ENCODE data around the gene SENP6. TPM values are rescaled to one million over a fixed set of nuclear protein-coding genes. Genes with fewer than 3 reads are reported as not detected.

The SENP6 gene
- total and polyA plus RNA-seq, 3 donors from 2014 or later, result 42.7 to 152 (median 151) TPM

DNA sequence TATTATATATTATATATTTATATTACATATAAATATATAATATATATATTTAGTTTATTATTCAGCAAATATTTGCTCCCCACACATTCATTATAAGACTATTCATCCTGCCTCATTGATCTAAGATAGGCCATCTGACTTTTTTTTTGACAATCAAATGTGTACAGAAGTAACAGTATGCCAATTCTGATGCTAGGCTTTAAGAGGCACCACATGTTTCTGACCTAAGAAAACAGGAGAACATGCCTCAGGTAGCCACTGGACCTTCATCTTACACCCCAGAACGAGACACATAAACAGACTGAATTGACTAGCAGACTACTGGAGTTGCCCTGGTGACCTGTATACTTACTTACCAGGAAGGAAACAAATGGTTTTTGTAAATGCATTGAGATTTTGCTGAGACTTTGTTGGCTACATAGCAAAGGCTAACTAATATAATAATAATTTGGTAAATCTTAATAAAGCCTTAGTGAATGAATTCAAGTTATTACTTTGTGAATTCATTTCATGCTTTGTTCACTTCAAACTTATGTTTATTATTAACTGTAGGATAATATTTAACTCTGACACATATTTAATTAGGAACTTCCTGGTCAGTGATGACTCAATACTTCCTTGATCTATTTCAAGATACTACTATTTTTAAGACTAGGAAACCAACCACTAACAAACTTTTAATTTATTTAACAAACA, 134.0 kb downstream of the SENP6 start:
- H3K4me3 ChIP-seq, result no peak overlapping the region
- 61 to 80% methylated on average over 1 of the region's 1 CpG for WGBS, 2 donors
- intact Hi-C loops (cut with DNase I; ENCODE audit: low total_unique reads), result no loop called here
- H3K27me3 ChIP-seq, result no peaks in the 10 kb centered on the region
- H3K36me3 ChIP-seq (ENCODE audit: low read depth, missing control alignments), result no peaks in the 10 kb centered on the region
- H3K27ac ChIP-seq, result no peak overlapping the region
- no peak for DNase-seq
- TF ChIP-seq, protein P1, sequence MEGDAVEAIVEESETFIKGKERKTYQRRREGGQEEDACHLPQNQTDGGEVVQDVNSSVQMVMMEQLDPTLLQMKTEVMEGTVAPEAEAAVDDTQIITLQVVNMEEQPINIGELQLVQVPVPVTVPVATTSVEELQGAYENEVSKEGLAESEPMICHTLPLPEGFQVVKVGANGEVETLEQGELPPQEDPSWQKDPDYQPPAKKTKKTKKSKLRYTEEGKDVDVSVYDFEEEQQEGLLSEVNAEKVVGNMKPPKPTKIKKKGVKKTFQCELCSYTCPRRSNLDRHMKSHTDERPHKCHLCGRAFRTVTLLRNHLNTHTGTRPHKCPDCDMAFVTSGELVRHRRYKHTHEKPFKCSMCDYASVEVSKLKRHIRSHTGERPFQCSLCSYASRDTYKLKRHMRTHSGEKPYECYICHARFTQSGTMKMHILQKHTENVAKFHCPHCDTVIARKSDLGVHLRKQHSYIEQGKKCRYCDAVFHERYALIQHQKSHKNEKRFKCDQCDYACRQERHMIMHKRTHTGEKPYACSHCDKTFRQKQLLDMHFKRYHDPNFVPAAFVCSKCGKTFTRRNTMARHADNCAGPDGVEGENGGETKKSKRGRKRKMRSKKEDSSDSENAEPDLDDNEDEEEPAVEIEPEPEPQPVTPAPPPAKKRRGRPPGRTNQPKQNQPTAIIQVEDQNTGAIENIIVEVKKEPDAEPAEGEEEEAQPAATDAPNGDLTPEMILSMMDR (IDR thresholded peaks at IDR 0.05), result no peak
- TF ChIP-seq POLR2A (IDR thresholded peaks at IDR 0.05), result no peak
- H3K4me1 ChIP-seq, result no peaks in the 10 kb centered on the region
- H3K9me3 ChIP-seq, result no peaks in the 10 kb centered on the region

DNA sequence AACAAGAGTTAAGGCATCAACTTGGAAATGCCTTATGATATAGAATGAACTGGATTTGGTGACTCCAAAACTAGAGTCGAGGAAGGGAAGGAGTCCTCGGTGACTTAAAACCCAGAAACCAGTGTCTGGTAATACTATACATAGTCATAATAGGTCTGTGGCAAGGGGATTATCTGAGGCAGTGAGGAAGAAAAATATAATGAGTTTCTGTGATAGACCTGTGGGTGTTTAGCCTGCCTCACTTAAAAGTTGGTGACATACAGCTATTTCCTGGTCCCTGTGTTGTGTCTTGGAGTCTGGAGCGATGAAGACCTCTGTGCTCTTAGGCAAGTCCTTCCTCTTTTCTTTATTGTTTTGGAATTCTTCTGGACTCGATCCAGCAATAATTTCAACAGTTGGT, 142.3 kb downstream of the SENP6 start:
- Histone ChIP-seq H3K27ac (no peak overlapping the region), H3K4me1 (no peaks in the 10 kb centered on the region), H3K9me3 (no peaks in the 10 kb centered on the region), H3K27me3 (no peaks in the 10 kb centered on the region), H3K36me3 (ENCODE audit: low read depth, missing control alignments) (no peaks in the 10 kb centered on the region), H3K4me3 (no peak overlapping the region)
- 89 to 92% methylated on average over 4 of the region's 4 CpGs for WGBS, 2 donors
- no peak for TF ChIP-seq POLR2A (IDR thresholded peaks at IDR 0.05)
- TF ChIP-seq, protein P1 (IDR thresholded peaks at IDR 0.05), result no peak
- intact Hi-C loops (cut with DNase I; ENCODE audit: low total_unique reads), result no loop called here
- no peak for DNase-seq

DNA sequence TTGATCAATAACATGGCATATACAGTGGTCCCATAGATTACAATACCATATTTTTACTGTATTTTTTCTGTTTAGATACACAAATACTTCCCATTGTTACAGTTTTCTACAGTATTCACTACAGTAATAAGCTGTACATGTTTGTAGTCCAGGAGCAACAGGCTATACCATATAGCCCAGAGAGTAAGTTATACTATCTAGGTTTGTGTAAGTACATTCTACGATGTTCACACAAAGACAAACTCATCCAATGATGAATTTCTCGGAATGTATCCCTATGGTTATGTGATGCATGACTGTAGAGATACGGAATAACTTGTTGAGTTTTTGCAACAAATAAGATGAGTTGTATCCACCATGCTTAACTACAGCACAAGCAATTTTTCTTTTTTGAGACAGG, 143.7 kb downstream of the SENP6 start:
- Histone ChIP-seq H3K36me3 (ENCODE audit: low read depth, missing control alignments) (no peaks in the 10 kb centered on the region), H3K27ac (no peak overlapping the region), H3K27me3 (no peaks in the 10 kb centered on the region), H3K4me1 (no peaks in the 10 kb centered on the region), H3K4me3 (no peak overlapping the region), H3K9me3 (no peaks in the 10 kb centered on the region)
- DNase-seq, result no peak
- intact Hi-C loops (cut with DNase I; ENCODE audit: low total_unique reads), result no loop called here
- WGBS, 2 donors, result 68 to 71% methylated on average over 3 of the region's 3 CpGs
- TF ChIP-seq, protein P1 (IDR thresholded peaks at IDR 0.05), result no peak
- TF ChIP-seq POLR2A (IDR thresholded peaks at IDR 0.05), result no peak

DNA sequence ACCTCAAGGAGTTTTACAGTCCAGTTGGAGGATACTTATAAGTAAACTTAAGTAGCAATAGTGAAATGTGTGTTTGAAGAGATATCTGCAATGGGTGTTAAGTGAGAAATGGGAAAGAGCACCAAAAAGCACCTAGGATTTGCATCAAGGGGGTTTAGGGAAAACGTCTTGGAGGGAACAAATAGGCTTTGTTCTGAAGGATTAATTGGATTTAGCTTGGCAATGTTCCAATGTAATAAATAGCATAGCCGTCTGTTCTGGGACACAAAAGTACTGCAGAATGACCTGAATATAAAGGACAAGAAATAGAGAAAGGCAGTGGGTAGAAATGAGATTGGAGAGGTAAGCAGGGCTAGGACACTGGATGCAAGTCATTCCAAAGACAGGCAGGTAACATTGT, 144.5 kb downstream of the SENP6 start:
- Histone ChIP-seq H3K36me3 (ENCODE audit: low read depth, missing control alignments) (no peaks in the 10 kb centered on the region), H3K4me3 (no peak overlapping the region), H3K4me1 (no peaks in the 10 kb centered on the region), H3K9me3 (no peaks in the 10 kb centered on the region), H3K27me3 (no peaks in the 10 kb centered on the region), H3K27ac (no peak overlapping the region)
- TF ChIP-seq, protein P1 (IDR thresholded peaks at IDR 0.05), result no peak
- TF ChIP-seq POLR2A (IDR thresholded peaks at IDR 0.05), result no peak
- intact Hi-C loops (cut with DNase I; ENCODE audit: low total_unique reads), result no loop called here
- 7 to 16% methylated on average over 2 of the region's 2 CpGs for WGBS, 2 donors
- no peak for DNase-seq
